ENCODE results near the gene KLK7. TPM values are rescaled to one million over a fixed set of nuclear protein-coding genes. Genes with fewer than 3 reads are reported as not detected.

KLK7 gene
- total and polyA plus RNA-seq, 10 of the 15 experiments (the other 5 are each of a cell fraction or from before 2014, with no cell fraction given), result not detected

- TF ChIP-seq ZNF687 (IDR thresholded peaks at IDR 0.05), result no peak
- no peak for TF ChIP-seq EED (IDR thresholded peaks at IDR 0.05; ENCODE audit: low read depth)
- TF ChIP-seq BHLHE40 (IDR thresholded peaks at IDR 0.05; ENCODE audit: borderline replicate concordance in 1 of 2, low read depth in 2 of 2, low read length in 1 of 2), result no peak
Observed at GRCh38 chr19:50932690-50933083, 51.0 kb downstream of the KLK7 start (continued).

GRCh38 chr19:50932018-50932689, 51.6 kb downstream of the KLK7 start:
- H4K20me1 ChIP-seq (ENCODE audit: control insufficient read depth, insufficient read depth), result no peaks in the 10 kb centered on the region
- no peaks in the 10 kb centered on the region for H3K36me3 ChIP-seq (ENCODE audit: control insufficient read depth in 2 of 2, insufficient read depth in 2 of 2, low read length in 1 of 2)
- H3K4me1 ChIP-seq (ENCODE audit: control insufficient read depth, insufficient read depth, low read length), result no peaks in the 10 kb centered on the region
- H3K27ac ChIP-seq (ENCODE audit: control insufficient read depth, insufficient read depth), result no peak overlapping the region
- RAD21 ChIA-PET (ENCODE audit: unreplicated experiment), result no interaction called here
- intact Hi-C loops (cut with micrococcal nuclease; ENCODE audit: unreplicated experiment) (loop anchor here (5.0 kb wide), 1 partner anchor 160 kb away; no protein-coding TSS in a partner anchor), in situ Hi-C loops (cut with MboI) (loop anchor here (10.0 kb wide), 1 partner anchor 163 kb away; no protein-coding TSS in a partner anchor)
- no peak overlapping the region for H3K4me2 ChIP-seq (ENCODE audit: control insufficient read depth, insufficient read depth)
- POLR2A ChIA-PET, result interaction anchor here (0.7 kb wide), 1 partner anchor 441 kb away, joined by 3 read pairs; no protein-coding TSS in a partner anchor
- DNase-seq (ENCODE audit: low read depth, low spot score) (no peak), ATAC-seq (no peak), FAIRE-seq (no peak)
- H3K4me3 ChIP-seq, result no peak overlapping the region
- H3K9me3 ChIP-seq (replicated peaks; ENCODE audit: control insufficient read depth, insufficient read depth, low read length), result no peaks in the 10 kb centered on the region
- SMC1A ChIA-PET (ENCODE audit: uncharacterized antibody, unreplicated experiment), result no interaction called here
- no peak overlapping the region for H2AFZ ChIP-seq (ENCODE audit: control insufficient read depth, low read depth, low read length)
- no peaks in the 10 kb centered on the region for H3K79me2 ChIP-seq (ENCODE audit: control insufficient read depth, insufficient read depth, low read length)
- no peak overlapping the region for H3K9ac ChIP-seq (ENCODE audit: control insufficient read depth, insufficient read depth, low read length)
- CTCF ChIA-PET, result interaction anchor here (0.6 to 1.1 kb wide), 2 partner anchors 14 to 33 kb away, joined by 3 read pairs; no protein-coding TSS in a partner anchor
- 49% methylated on average over 11 of the region's 11 CpGs for WGBS (ENCODE audit: insufficient coverage, insufficient replicate concordance, low lambda C conversion rate, missing lambda C conversion rate)
- H3K27me3 ChIP-seq (replicated peaks in 1 of 2; ENCODE audit: control insufficient read depth in 2 of 2, insufficient read depth in 2 of 2, low read length in 1 of 2), result no peaks in the 10 kb centered on the region
- no TSS peak for BruUV-seq (replicated peaks)
- TF ChIP-seq ZNF24 (IDR thresholded peaks at IDR 0.05) (no peak), HSF1 (IDR thresholded peaks at IDR 0.05; ENCODE audit: low read depth, low read length) (no peak), MTA2 (IDR thresholded peaks at IDR 0.05; ENCODE audit: low read depth) (no peak), TCF3 (IDR thresholded peaks at IDR 0.05; ENCODE audit: borderline replicate concordance, insufficient read depth, low read depth, low read length) (no peak), CREM (IDR thresholded peaks at IDR 0.05; ENCODE audit: low read depth) (no peak), ZNF592 (IDR thresholded peaks at IDR 0.05) (no peak)
